GM19455 (cell line): ENCODE data around the gene LSM3.

Experiments used
- ATAC-seq: cut with Tn5 transposase; IDR thresholded peaks from one replicate; pipeline ENCODE4 v1.9.1; 2021; ENCODE audit not compliant: unreplicated experiment

LSM3 gene

GRCh38 chr3:14236902-14237301 is 58.3 kb downstream of the LSM3 start:
- ATAC-seq = no peak

- no peak for ATAC-seq
These were observed 58.8 kb downstream of the LSM3 start for GRCh38 chr3:14237457-14237856.

GRCh38 chr3:14238356-14238755 is 59.7 kb downstream of the LSM3 start:
- ATAC-seq = no peak

GRCh38 chr3:14238930-14239329 is 60.3 kb downstream of the LSM3 start:
- ATAC-seq = no peak

- ATAC-seq = no peak
These were observed 61.3 kb downstream of the LSM3 start for GRCh38 chr3:14239940-14240339.

GRCh38 chr3:14240366-14240765 is 61.7 kb downstream of the LSM3 start:
- no peak for ATAC-seq

GRCh38 chr3:14241716-14242115 is 63.1 kb downstream of the LSM3 start:
- no peak for ATAC-seq

GRCh38 chr3:14242490-14243311 is 64.1 kb downstream of the LSM3 start:
- ATAC-seq = no peak

- ATAC-seq = no peak
These were observed 65.2 kb downstream of the LSM3 start for GRCh38 chr3:14243782-14244181.

- no peak for ATAC-seq
These were observed 66.1 kb downstream of the LSM3 start for GRCh38 chr3:14244521-14245247.

- ATAC-seq = no peak
These were observed 66.6 kb downstream of the LSM3 start for GRCh38 chr3:14245248-14245639.

- no peak for ATAC-seq
These were observed 67.2 kb downstream of the LSM3 start for GRCh38 chr3:14245822-14246221.

GRCh38 chr3:14246414-14246813 is 67.8 kb downstream of the LSM3 start:
- no peak for ATAC-seq

GRCh38 chr3:14248477-14248848 is 69.8 kb downstream of the LSM3 start:
- no peak for ATAC-seq

- ATAC-seq = no peak
These were observed 70.4 kb downstream of the LSM3 start for GRCh38 chr3:14248849-14249523.
